ENCODE data around the gene RNF220.

DNA sequence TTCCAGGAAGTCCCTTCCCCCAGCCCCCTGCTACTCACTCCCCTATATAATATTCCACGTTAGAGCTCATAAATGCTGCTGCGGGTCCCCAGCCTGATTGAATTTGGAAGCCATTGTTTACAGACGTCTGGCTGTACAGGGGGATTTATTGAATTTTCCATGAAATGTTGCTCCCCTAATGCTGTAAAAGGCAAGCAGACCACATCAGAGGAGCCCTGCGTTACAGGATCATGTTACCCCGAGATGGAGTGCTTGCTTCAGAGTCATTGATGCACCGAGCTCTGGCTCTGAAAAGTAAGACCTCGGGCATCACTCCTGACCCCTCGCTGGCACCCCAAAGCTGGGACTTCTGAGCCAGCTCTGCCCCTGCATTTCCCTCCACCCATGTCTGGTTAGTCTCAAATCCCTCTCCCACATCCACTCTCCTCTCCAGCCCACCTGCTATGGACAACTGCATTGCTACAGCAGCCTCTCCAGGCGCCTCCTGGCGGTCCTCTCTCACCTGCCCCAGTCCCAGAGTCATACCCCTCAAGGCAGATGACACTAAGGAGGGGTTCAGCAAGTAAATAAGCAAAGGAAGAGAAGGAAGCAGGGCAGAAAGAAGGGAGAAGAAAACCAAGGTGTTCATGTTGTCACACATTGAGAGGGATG lies 141.5 kb downstream of the RNF220 start:
- TF ChIP-seq GATA2 (IDR thresholded peaks at IDR 0.05; ENCODE audit: low read depth, low read length) (no peak), GATA3 (IDR thresholded peaks at IDR 0.05; ENCODE audit: low read depth, low read length) (no peak)

Measured in SH-SY5Y (cell line).